ENCODE measurements around the gene TRIM2. TPM values are rescaled to one million over a fixed set of nuclear protein-coding genes. Genes with fewer than 3 reads are reported as not detected.

The TRIM2 gene
- total RNA-seq, 2 donors from 2014 or later = 31.3 to 42.0 TPM

DNA sequence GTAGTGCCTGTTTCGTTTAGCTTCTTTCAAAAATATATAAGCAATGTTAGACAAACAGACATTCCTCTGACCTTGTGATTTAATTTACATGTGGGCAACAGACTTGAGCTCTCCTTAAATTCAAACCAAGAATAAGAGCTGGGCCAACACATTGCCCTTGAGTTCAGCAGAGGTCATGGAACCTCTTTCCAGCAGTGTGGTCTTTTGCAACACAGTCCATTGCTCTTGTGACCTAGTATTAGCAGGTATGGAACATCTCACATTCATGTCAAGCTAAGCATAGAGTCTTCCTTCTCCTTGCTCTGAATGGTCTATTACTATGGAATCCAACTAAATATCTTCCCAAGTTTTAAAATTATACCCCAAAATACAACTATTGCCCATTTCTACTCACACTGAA lies 106.5 kb downstream of the TRIM2 start:
- Histone ChIP-seq H3K4me1 (no peaks in the 10 kb centered on the region), H3K4me3 (no peak overlapping the region), H3K9me3 (no peaks in the 10 kb centered on the region), H3K36me3 (replicated peaks in 1 of 2; ENCODE audit: insufficient read depth in 1 of 2, low read depth in 2 of 2) (no peaks in the 10 kb centered on the region), H3K27me3 (no peaks in the 10 kb centered on the region), H3K27ac (no peak overlapping the region)
- no peak for TF ChIP-seq POLR2A (IDR thresholded peaks at IDR 0.05)
- TF ChIP-seq, protein P1, sequence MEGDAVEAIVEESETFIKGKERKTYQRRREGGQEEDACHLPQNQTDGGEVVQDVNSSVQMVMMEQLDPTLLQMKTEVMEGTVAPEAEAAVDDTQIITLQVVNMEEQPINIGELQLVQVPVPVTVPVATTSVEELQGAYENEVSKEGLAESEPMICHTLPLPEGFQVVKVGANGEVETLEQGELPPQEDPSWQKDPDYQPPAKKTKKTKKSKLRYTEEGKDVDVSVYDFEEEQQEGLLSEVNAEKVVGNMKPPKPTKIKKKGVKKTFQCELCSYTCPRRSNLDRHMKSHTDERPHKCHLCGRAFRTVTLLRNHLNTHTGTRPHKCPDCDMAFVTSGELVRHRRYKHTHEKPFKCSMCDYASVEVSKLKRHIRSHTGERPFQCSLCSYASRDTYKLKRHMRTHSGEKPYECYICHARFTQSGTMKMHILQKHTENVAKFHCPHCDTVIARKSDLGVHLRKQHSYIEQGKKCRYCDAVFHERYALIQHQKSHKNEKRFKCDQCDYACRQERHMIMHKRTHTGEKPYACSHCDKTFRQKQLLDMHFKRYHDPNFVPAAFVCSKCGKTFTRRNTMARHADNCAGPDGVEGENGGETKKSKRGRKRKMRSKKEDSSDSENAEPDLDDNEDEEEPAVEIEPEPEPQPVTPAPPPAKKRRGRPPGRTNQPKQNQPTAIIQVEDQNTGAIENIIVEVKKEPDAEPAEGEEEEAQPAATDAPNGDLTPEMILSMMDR (IDR thresholded peaks at IDR 0.05) = no peak
- DNase-seq = no peak
- intact Hi-C loops (cut with DNase I) = loop anchor here (10.0 kb wide), 1 partner anchor 96 kb away; no protein-coding TSS in a partner anchor
- ATAC-seq = no peak
- WGBS, 2 donors = 82 to 85% methylated on average over 1 of the region's 1 CpG

DNA sequence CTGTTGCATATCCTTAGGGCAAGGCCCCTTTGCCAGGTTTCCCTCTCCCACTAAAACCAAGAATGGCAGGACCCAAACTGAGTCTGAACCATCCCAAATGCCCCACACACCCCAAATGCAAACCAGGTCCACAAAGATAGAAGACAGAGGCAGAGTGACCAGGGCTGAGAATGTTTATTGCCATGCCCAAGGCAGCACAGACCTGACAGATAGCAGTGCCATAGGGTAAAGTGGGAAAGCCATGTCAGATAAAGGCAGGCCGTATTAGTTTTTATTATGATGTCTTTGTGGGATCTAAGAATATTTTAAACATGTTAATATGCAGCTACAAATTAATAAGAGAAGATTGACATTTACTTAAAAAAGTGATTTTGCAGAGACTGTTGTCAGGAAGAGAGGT lies 110.7 kb downstream of the TRIM2 start:
- ATAC-seq (no peak), DNase-seq (no peak)
- WGBS, 2 donors = 94 to 96% methylated on average over 1 of the region's 1 CpG
- H3K27ac ChIP-seq = no peak overlapping the region
- H3K36me3 ChIP-seq (replicated peaks in 1 of 2; ENCODE audit: insufficient read depth in 1 of 2, low read depth in 2 of 2) = no peaks in the 10 kb centered on the region
- no peak for TF ChIP-seq POLR2A (IDR thresholded peaks at IDR 0.05)
- TF ChIP-seq, protein P1 (IDR thresholded peaks at IDR 0.05) = no peak
- no peak overlapping the region for H3K4me3 ChIP-seq
- H3K27me3 ChIP-seq = no peaks in the 10 kb centered on the region
- intact Hi-C loops (cut with DNase I) = loop anchor here (10.0 kb wide), 1 partner anchor 100 kb away; no protein-coding TSS in a partner anchor
- no peaks in the 10 kb centered on the region for H3K4me1 ChIP-seq
- no peaks in the 10 kb centered on the region for H3K9me3 ChIP-seq

DNA sequence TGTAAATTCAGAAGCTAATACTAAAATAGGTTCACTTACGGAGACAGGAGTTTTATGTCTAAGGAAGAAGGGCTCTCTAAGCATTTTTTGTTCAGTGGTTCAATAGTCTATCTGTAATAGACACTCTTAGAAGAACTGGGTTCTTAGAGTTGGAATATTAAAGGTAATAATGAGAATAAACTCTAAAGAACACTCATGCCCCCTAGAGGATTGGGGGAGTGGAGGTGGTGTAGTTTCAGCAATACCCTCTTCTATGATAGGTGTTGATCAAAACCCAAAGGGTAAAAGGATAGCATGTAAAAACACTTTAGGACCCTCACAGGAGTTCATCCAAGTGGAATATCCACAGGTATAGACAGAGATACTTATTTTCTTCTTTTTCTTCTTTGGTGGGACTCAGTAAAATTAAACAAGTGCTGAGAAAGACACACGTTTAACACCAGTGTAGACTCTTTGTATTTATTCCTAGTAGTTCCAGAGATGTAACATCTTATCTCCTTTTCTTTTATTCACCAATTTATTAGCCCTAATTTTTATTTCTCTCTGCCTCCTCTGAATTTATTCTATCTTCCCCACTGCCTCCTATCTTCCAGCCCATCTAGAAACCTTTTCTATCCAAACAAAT lies 114.6 kb downstream of the TRIM2 start:
- DNase-seq (peak; percentile 29 to 56 (median 45)), ATAC-seq (peak; percentile 67)
- Histone ChIP-seq H3K9me3 (no peaks in the 10 kb centered on the region), H3K27me3 (no peaks in the 10 kb centered on the region), H3K4me1 (no peaks in the 10 kb centered on the region), H3K4me3 (no peak overlapping the region), H3K27ac (no peak overlapping the region), H3K36me3 (replicated peaks in 1 of 2; ENCODE audit: insufficient read depth in 1 of 2, low read depth in 2 of 2) (peaks cover 0 to 9% of the 10 kb centered on the region in 2 donors)
- WGBS, 2 donors = 65 to 66% methylated on average over 2 of the region's 2 CpGs
- no peak for TF ChIP-seq POLR2A (IDR thresholded peaks at IDR 0.05)
- TF ChIP-seq, protein P1 (IDR thresholded peaks at IDR 0.05) = peak; percentile 44 to 74 (median 68)
- intact Hi-C loops (cut with DNase I) = loop anchor here (10.0 kb wide), 1 partner anchor 104 kb away; no protein-coding TSS in a partner anchor

DNA sequence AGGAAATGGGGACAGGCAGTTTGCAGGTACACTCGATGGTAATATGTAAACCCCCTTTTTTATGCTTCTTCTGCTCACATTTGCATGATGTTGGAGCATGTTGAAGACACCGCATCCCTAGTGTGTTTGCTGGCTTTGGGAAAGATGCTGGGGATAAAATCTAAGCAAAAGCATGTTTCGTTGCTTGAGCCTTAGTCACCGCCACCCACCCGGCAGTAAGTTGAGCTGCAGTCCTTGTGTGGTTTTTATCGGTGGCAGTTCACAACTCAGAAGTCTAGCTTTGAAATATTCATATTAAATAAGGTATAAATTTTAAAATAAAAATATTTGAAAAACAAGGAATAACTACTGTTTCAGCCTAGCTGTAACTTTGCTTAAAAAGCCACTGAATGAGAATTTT lies 118.5 kb downstream of the TRIM2 start:
- Histone ChIP-seq H3K36me3 (replicated peaks in 1 of 2; ENCODE audit: insufficient read depth in 1 of 2, low read depth in 2 of 2) (peaks cover 0 to 9% of the 10 kb centered on the region in 2 donors), H3K27ac (no peak overlapping the region), H3K27me3 (no peaks in the 10 kb centered on the region), H3K4me1 (no peaks in the 10 kb centered on the region), H3K4me3 (no peak overlapping the region), H3K9me3 (no peaks in the 10 kb centered on the region)
- WGBS, 2 donors = 74 to 80% methylated on average over 6 of the region's 6 CpGs
- no peak for TF ChIP-seq POLR2A (IDR thresholded peaks at IDR 0.05)
- TF ChIP-seq, protein P1 (IDR thresholded peaks at IDR 0.05) = no peak
- ATAC-seq = no peak
- DNase-seq = no peak
- intact Hi-C loops (cut with DNase I) = loop anchor here (5.0 kb wide), 1 partner anchor 180 kb away; no protein-coding TSS in a partner anchor

DNA sequence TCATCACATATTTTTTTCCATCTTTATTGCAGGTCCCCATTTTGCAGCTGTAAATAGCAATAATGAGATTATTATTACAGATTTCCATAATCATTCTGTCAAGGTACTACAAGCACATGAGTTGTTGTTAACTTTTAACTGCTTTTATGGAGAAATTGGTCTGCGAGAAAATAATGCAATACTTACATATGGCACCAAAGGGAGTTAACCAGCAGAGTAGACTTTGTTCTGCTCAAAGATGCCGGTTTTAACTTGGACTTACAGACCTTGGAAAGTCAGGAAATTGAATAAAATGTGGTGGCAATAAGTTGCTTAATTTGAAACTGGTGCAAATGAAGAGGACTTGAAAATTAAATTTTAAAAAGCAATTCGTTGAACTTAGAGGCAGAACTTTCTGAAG lies 119.8 kb downstream of the TRIM2 start:
- H3K4me3 ChIP-seq = no peak overlapping the region
- no peaks in the 10 kb centered on the region for H3K9me3 ChIP-seq
- no peak for ATAC-seq
- TF ChIP-seq, protein P1 (IDR thresholded peaks at IDR 0.05) = no peak
- H3K4me1 ChIP-seq = no peaks in the 10 kb centered on the region
- H3K27ac ChIP-seq = no peak overlapping the region
- 57 to 63% methylated on average over 3 of the region's 3 CpGs for WGBS, 2 donors
- H3K27me3 ChIP-seq = no peaks in the 10 kb centered on the region
- no peak for DNase-seq
- intact Hi-C loops (cut with DNase I) = loop anchor here (5.0 kb wide), 1 partner anchor 182 kb away; no protein-coding TSS in a partner anchor
- H3K36me3 ChIP-seq (replicated peaks in 1 of 2; ENCODE audit: insufficient read depth in 1 of 2, low read depth in 2 of 2) = peaks cover 0 to 11% of the 10 kb centered on the region in 2 donors

All from body of pancreas (tissue), 4 donors.